Activated B cell treated with CpG ODN at 0.5 μM for 24 hours (primary cell): ENCODE results near the gene ZNG1F. TPM values are rescaled to one million over a fixed set of nuclear protein-coding genes. Genes with fewer than 3 reads are reported as not detected.
"Not testable (repeated sequence)": the region's sequence is repeated elsewhere in the genome, so short reads cannot be mapped to it uniquely, and the experiment has no call there.

Experiments
- ATAC-seq: fragments of 200-7000 bp; cut with Tn5 transposase; one replicate; pipeline ENCODE4 v1.10.0; 2021; ENCODE audit warnings: low read depth, mild to moderate bottlenecking, moderate library complexity
- CTCF ChIA-PET: fragments of 350-600 bp; sonication (Branson Sonifier 250); formaldehyde crosslinking; loops from one replicate; lab custom pipeline; 2021; ENCODE audit warnings: antibody characterized with exemption; lab: Charles Lee
- POLR2A ChIA-PET: fragments of 350-600 bp; sonication (Branson Sonifier 250); formaldehyde crosslinking; loops from one replicate; lab custom pipeline; 2021; ENCODE audit warnings: antibody characterized with exemption; lab: Charles Lee
- DNase-seq: peaks from one replicate; pipeline ENCODE4 v3.0.0; 2022
- H3K27ac Mint-ChIP-seq: one replicate; pipeline ENCODE4 v1.8.0; 2020; ENCODE audit warnings: mixed read lengths
- H3K27me3 Mint-ChIP-seq: one replicate; pipeline ENCODE4 v1.8.0; 2021; ENCODE audit warnings: mixed read lengths
- H3K36me3 Mint-ChIP-seq: one replicate; pipeline ENCODE4 v1.8.0; 2021; ENCODE audit warnings: low read depth, mixed read lengths
- H3K4me1 Mint-ChIP-seq: one replicate; pipeline ENCODE4 v1.8.0; 2021; ENCODE audit warnings: mixed read lengths
- H3K4me3 Mint-ChIP-seq: one replicate; pipeline ENCODE4 v1.8.0; 2020; ENCODE audit warnings: mild to moderate bottlenecking, mixed read lengths
- H3K9me3 Mint-ChIP-seq: one replicate; pipeline ENCODE4 v1.8.0; 2020; ENCODE audit warnings: mixed read lengths
- intact Hi-C: fragments of 100-400 bp; cut with micrococcal nuclease; formaldehyde crosslinking; loops from one replicate; pipeline ENCODE4 v1.15.1; 2024
- total RNA-seq: library from RNA; stranded (reverse); gene quantifications from 2 replicates; pipeline ENCODE4 v1.2.3, GENCODE V29; 2022

The ZNG1F gene
- total RNA-seq, 1 donor from 2014 or later: 17.7 TPM

DNA sequence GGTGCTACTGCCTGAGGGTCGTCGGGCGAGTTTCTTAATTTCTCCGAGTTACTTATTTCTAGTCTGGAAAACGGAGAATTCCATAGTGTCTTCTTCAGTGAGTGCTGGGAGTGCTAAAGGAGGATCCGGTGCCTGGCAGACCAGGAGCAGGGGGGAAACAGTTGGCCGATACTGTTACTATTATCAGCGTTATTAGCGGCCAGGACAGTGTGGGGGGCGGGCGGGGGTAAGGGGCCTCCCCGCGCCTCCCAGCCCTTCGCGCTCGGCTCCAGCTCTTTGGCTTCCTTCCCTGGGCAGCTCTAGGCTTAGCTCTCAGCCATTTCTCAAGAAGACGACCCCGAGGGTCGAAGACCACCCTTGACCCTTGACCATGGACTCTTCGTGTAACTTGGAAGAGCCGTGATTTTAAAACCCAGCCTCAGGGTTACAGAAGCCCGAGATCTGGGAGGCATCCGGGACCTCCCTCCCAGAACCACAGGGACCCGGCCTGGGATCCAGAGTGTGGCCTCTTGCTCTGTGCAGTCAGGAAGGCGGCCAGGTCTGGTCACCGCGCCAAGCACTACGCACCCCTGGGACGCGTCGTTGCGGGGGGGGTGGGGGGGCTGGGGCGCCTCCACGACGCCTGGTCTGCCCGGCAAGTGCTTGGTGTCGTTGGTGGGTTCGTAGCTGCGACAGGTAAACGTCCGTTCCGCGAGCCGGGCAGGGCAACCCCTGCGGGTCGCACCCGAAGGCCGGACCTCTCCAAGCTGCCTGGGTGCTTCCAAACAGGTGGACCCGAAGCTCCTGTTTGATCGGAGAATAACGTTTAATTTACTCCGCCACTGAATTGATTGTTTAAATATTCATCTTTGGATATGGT, 64.6 kb downstream of the ZNG1F start:
- H3K4me1 Mint-ChIP-seq, DNase-seq, H3K36me3 Mint-ChIP-seq, H3K4me3 Mint-ChIP-seq, intact Hi-C loops, CTCF ChIA-PET, ATAC-seq, POLR2A ChIA-PET, H3K27me3 Mint-ChIP-seq, H3K9me3 Mint-ChIP-seq, H3K27ac Mint-ChIP-seq: not testable (repeated sequence)

- H3K9me3 Mint-ChIP-seq, intact Hi-C loops, H3K27me3 Mint-ChIP-seq, DNase-seq, H3K4me1 Mint-ChIP-seq, H3K4me3 Mint-ChIP-seq, H3K27ac Mint-ChIP-seq, POLR2A ChIA-PET, H3K36me3 Mint-ChIP-seq, CTCF ChIA-PET, ATAC-seq: not testable (repeated sequence)
Measured at GRCh38 chr9:41123812-41124211, 65.3 kb downstream of the ZNG1F start.

GRCh38 chr9:41123396-41123795, 65.7 kb downstream of the ZNG1F start:
- CTCF ChIA-PET, H3K4me3 Mint-ChIP-seq, POLR2A ChIA-PET, H3K36me3 Mint-ChIP-seq, H3K27me3 Mint-ChIP-seq, H3K4me1 Mint-ChIP-seq, H3K9me3 Mint-ChIP-seq, ATAC-seq, DNase-seq, intact Hi-C loops, H3K27ac Mint-ChIP-seq: not testable (repeated sequence)

GRCh38 chr9:41120696-41121095, 68.4 kb downstream of the ZNG1F start:
- H3K27ac Mint-ChIP-seq, H3K36me3 Mint-ChIP-seq, POLR2A ChIA-PET, CTCF ChIA-PET, H3K4me1 Mint-ChIP-seq, ATAC-seq, H3K4me3 Mint-ChIP-seq, H3K9me3 Mint-ChIP-seq, DNase-seq, intact Hi-C loops, H3K27me3 Mint-ChIP-seq: not testable (repeated sequence)

- H3K4me3 Mint-ChIP-seq, H3K9me3 Mint-ChIP-seq, ATAC-seq, H3K36me3 Mint-ChIP-seq, H3K27me3 Mint-ChIP-seq, DNase-seq, H3K4me1 Mint-ChIP-seq, H3K27ac Mint-ChIP-seq, POLR2A ChIA-PET, intact Hi-C loops, CTCF ChIA-PET: not testable (repeated sequence)
Measured at GRCh38 chr9:41119719-41120118, 69.4 kb downstream of the ZNG1F start.

GRCh38 chr9:41119311-41119710, 69.8 kb downstream of the ZNG1F start:
- H3K36me3 Mint-ChIP-seq, H3K27ac Mint-ChIP-seq, DNase-seq, intact Hi-C loops, ATAC-seq, CTCF ChIA-PET, H3K4me3 Mint-ChIP-seq, H3K9me3 Mint-ChIP-seq, POLR2A ChIA-PET, H3K27me3 Mint-ChIP-seq, H3K4me1 Mint-ChIP-seq: not testable (repeated sequence)

DNA sequence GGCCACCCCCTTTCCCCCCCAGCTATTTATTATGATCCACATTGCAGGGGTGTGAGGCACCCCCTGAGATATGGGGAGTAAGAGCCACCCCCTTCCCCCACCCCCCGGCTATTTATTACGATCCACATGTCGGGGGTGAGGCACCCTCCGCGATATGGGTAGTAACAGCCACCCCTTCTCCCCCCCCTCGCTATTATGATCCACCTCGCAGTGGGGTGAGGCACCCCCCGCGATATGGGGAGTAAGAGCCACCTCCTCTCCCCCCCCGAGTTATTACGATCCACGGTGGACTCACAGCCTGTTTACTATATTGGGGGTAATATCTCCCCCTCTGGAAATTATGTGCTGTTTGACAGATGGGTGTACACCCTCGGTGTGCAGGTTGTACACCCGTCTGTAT, 75.8 kb downstream of the ZNG1F start:
- ATAC-seq, intact Hi-C loops, H3K27ac Mint-ChIP-seq, H3K4me1 Mint-ChIP-seq, DNase-seq, POLR2A ChIA-PET, H3K4me3 Mint-ChIP-seq, H3K36me3 Mint-ChIP-seq, H3K27me3 Mint-ChIP-seq, CTCF ChIA-PET, H3K9me3 Mint-ChIP-seq: not testable (repeated sequence)

GRCh38 chr9:41111414-41111813, 77.7 kb downstream of the ZNG1F start:
- ATAC-seq, H3K36me3 Mint-ChIP-seq: not testable (repeated sequence)

GRCh38 chr9:41110913-41111312, 78.2 kb downstream of the ZNG1F start:
- H3K4me3 Mint-ChIP-seq, ATAC-seq, CTCF ChIA-PET, H3K36me3 Mint-ChIP-seq, intact Hi-C loops, DNase-seq, H3K9me3 Mint-ChIP-seq, POLR2A ChIA-PET, H3K27me3 Mint-ChIP-seq, H3K4me1 Mint-ChIP-seq, H3K27ac Mint-ChIP-seq: not testable (repeated sequence)

More at GRCh38 chr9:41111414-41111813, 77.7 kb downstream of the ZNG1F start:
- DNase-seq, POLR2A ChIA-PET, intact Hi-C loops, H3K27ac Mint-ChIP-seq, H3K27me3 Mint-ChIP-seq, CTCF ChIA-PET, H3K9me3 Mint-ChIP-seq, H3K4me3 Mint-ChIP-seq, H3K4me1 Mint-ChIP-seq: not testable (repeated sequence)

GRCh38 chr9:41109253-41109652, 79.9 kb downstream of the ZNG1F start:
- H3K36me3 Mint-ChIP-seq, H3K27ac Mint-ChIP-seq, ATAC-seq, intact Hi-C loops, H3K27me3 Mint-ChIP-seq, H3K4me1 Mint-ChIP-seq, H3K4me3 Mint-ChIP-seq, POLR2A ChIA-PET, CTCF ChIA-PET, H3K9me3 Mint-ChIP-seq, DNase-seq: not testable (repeated sequence)

DNA sequence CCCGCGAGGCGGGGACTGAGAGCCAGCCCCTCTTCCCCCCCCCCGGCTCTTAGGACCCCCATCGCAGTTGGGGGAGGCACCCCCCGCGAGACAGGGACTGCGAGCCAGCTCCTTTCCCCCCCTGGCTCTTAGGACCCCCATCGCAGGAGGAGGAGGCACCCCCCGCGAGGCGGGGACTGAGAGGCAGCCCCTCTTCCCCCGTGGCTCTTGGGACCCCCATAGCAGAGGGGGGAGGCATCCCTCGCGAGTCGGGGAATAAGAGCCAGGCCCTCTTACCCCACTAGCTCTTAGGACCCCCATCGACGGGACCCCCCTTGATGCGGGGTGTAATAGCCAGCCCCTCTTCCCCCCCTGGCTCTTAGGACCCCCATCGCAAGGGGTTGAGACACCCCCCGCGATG, 80.3 kb downstream of the ZNG1F start:
- H3K36me3 Mint-ChIP-seq, POLR2A ChIA-PET, H3K9me3 Mint-ChIP-seq, H3K4me3 Mint-ChIP-seq, DNase-seq, H3K27ac Mint-ChIP-seq, H3K4me1 Mint-ChIP-seq, H3K27me3 Mint-ChIP-seq, ATAC-seq, CTCF ChIA-PET, intact Hi-C loops: not testable (repeated sequence)

DNA sequence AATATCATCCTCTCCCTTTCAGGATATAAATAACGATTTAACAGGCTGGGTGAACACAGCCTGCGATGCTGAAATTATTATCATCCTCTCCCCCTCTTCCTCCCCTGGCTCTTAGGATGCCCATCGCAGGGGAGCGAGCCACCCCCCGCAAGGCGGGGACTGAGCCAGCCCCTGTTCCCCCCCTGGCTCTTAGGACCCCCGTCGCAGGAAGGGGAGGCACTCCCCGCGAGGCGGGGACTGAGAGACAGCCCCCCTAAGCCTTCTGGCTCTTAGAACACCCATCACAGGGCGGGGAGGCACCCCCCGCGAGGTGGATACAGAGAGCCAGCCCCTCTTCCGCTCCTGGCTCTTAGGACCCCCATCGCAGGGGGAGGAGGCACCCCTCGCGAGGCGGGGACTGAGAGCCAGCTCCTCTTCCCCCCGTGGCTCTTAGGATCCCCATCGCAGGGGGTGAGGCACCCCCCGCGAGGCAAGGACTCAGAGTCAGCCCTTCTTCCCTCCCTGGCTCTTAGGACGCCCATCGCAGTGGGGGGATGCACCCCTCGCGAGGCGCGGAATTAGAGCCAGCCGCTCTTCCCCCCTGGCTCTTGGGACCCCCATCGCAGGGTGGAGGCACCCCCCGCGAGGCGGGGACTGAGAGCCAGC, 82.5 kb downstream of the ZNG1F start:
- CTCF ChIA-PET, ATAC-seq: not testable (repeated sequence)

More for the DNA sequence above, 82.5 kb downstream of the ZNG1F start:
- H3K9me3 Mint-ChIP-seq, H3K4me1 Mint-ChIP-seq, H3K27ac Mint-ChIP-seq, DNase-seq, POLR2A ChIA-PET, H3K36me3 Mint-ChIP-seq, intact Hi-C loops, H3K27me3 Mint-ChIP-seq, H3K4me3 Mint-ChIP-seq: not testable (repeated sequence)
